ENCODE measurements around the gene DAB1.
"Not testable (repeated sequence)": the region's sequence is repeated elsewhere in the genome, so short reads cannot be mapped to it uniquely, and the experiment has no call there.

The DAB1 gene

DNA sequence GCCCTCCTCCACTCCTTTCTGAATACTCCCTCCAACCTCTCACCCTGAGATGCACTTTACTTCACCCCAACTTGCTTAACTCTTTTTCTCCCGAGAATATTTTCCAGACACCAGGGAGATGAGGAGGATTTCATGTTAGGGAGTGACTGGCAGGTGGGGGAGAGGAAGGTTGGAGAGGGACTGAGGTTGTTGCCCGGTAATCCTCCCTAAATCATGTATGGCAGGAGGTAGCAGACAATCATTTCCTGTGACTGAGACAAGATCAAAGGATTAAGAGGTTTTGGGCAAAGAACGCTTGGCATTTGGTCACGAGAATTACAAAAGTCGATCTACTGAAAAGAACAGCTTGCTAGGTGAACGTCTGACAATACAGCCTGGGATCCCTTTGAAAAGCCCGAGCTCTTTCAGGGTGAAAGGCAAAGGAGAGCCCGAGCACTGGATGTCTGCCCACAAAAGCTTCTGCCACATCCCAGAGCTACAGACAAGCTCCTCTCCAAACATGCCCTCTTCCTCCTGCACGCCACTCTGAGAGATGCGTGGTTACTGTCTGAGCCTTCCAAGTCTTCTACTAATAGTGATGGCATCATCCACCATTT, 154.1 kb downstream of the DAB1 start:
- no peak for DNase-seq

DNA sequence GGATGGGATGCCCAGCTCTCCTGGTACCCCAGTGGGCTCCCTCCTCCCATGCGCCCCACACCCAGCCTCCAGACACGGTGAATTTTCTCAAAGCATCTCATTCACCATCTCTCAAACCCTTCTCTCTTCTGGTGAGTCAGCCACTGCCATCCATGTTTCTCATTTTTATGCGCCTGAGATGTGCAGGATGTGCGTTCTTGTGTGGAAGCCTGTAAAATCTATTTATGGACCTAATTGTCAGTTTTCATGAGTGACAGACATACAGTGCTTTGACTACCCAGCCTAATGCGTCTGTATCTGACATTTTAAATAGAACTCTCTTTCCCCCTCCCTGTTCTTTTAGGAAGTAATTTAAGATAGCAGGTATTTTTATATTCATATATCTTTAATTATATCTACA, 158.8 kb downstream of the DAB1 start:
- no peak for DNase-seq

GRCh38 chr1:57262472-57262871, 161.4 kb downstream of the DAB1 start:
- DNase-seq: no peak

DNA sequence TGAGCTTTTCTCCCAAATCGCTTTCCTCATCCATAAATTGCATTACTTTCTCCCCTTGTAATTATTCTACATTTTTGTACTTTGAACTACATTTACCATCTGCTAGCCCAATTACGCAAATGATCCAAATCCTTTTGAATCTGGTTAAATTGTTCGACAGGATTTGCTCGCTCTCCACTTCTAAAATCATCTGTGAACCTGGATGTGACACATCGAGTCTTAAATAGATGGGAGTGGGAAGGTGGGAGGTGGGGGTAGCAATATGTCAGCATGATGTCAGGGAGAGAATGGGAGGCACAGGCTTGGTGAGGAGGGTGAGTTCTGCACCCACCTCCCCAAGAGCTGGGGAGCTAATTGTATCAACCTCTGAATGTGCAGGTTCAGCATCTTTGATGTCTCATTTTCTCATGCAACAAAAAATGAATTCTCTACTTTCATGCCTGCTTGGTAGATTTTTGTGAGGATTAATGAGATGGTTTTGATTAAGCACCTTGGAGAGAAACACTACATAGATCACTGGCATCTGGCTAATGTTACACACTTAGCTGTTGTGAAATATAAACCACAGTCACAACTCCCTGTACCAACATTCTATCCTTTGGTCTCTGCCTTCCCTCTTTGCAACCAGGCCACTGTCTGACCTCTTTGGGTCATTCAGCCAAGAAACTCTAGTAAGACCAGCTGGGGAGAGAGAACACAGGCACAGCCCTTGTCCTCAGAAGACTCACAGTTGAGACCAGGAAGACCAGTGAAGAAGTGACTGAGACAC, 165.1 kb downstream of the DAB1 start:
- DNase-seq: no peak

GRCh38 chr1:57255945-57256344, 167.9 kb downstream of the DAB1 start:
- no peak for DNase-seq

DNA sequence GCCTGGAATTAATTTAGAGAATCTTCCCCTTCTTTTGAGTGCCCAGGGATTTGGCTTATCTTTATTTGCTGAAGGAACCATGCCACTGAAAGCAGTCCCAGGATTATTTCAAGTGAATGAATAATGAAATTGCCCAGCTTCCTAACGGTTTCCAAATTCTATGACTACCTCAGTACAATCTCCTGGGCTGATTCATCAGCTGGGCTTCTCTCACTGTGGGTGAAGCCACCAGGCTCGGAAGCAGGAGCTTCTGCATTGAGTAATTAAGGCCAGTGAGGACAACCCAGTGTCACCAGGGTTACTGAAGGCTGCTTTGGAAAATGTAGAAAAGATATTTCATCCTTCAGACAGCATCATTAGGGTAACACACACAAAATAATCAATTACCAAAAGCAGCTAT, 169.8 kb downstream of the DAB1 start:
- no peak for DNase-seq

DNA sequence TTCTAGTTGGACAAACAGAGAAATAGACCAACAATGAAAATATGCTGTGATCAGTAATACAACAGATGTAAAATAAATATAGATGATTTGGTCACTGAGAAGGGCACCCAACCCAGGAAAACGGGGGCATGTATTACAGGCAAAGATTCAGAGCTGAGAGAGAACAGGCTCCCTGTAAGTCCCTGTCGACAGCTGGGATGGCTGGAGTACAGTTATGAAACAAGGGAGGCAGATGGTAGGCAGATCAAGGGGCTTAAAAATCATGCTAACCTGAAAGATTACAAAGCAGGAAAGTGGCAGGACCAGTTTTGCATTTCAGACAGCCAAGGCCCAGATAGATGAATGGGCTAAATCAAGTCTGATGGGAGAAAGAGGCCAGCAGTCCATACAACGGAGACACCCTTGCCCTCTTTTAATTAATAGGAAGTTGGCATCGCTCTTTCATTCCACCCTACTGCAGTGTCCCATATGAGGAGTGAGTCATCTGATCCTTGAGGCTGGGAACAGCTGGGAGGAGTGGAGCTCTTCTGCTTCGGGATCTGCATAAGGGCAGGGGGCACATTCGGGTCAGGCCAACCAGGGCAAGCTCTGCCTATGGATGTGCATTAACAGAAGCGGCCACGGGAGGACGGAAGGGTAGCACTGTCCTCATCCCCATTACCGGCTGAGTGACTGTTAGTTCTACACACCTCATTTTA, 171.1 kb downstream of the DAB1 start:
- DNase-seq: peak; percentile 39

GRCh38 chr1:57250021-57250420, 173.8 kb downstream of the DAB1 start:
- DNase-seq: no peak

DNA sequence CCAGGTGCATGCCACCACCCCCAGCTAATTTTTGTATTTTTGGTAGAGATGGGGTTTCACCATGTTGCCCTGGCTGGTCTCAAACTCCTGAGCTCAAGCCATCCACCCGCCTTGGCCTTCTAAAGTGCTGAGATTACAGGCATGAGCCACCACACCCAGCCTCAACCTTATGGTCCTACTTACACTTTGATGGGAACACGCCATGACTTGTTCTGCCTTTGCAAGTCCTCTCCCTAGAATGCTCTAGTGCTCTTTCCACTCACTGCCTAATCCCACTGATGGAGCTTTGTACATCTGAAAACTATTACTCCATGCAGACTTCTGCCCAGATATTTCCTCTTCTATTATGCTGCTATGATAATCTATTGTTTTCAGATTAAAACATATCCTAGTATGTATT, 174.3 kb downstream of the DAB1 start:
- DNase-seq: no peak

DNA sequence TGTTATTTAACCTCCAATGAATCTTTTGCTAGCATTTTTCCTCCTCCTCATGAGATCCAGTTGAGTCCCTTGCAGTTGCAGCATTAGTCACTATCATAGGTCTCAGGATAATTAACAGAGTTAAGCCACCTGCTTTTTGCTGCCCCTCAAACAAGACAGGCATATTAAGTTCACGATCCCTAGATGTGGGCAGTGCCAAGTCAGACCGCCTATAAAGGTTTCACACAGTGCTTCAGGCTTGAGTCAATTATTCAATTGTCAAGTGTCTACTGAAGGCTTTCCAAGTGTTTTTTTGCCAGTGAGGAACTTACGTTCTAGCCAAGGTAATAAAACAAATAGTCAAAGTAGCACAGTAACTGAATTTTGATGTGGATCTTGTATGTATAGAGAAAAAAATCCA, 175.0 kb downstream of the DAB1 start:
- DNase-seq: no peak

GRCh38 chr1:57238233-57238781, 185.6 kb downstream of the DAB1 start:
- peak; percentile 21 for DNase-seq

DNA sequence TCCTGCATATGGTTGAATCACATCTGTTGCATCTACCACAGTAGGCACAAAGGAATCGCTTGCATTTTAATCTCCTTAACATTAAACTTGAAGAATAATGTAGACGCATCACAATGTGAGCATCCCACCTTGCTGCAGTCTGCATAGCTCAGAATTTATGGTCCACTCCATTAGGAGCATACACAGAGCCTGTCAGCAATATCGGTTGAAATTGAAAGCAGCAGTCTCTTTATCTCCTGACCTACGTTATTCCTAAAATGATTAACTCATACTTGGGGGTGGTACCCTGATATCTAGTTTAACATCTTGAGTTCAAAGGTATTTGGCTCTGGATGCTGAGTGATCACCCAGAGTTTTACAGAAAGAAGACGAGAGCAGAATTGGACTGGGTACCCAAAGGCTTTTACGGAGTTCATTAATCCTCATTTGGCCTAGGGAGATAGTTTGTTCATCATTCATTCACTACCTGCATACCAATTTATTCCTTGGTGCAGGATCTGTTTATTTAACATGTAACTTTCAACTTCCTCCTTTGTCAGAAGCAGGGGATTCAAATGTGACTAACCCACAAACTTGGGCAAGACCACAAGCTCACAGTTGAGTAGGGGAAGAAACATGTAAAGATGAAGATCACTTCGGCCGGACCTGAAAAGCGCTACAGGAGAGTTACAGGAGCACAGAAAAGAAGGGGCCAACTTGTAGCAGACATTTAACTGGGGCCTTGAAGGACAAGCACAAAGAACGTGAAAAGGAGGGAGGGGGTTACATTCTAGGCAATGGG, 187.9 kb downstream of the DAB1 start:
- no peak for DNase-seq

- DNase-seq: no peak
These were observed 189.4 kb downstream of the DAB1 start for GRCh38 chr1:57234459-57234858.

- DNase-seq: peak; percentile 61
These were observed 191.4 kb downstream of the DAB1 start for GRCh38 chr1:57232500-57232899.

GRCh38 chr1:57229998-57230397, 193.9 kb downstream of the DAB1 start:
- DNase-seq: no peak

GRCh38 chr1:57229076-57229475, 194.8 kb downstream of the DAB1 start:
- DNase-seq: no peak

GRCh38 chr1:57222801-57223200, 201.1 kb downstream of the DAB1 start:
- DNase-seq: no peak

DNA sequence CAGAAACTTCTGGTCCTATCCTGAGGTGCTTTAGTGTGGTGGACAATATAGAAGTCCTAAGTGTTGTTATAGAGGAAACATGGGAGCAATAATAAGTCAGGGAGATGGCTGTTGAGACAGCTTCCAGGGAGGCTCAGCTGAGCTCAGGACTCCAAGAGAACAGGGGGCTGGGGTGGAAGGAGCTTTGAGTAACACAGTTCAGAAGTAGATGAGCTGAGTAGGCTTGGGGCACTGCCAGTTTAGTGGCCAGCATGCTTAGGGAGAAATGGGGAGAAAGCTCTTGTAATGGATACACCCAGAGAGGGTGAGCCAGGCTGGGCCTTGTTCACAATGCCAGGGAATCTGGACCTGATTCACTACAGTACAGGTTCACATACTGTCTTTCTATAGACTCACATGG, 201.6 kb downstream of the DAB1 start:
- DNase-seq: no peak

DNA sequence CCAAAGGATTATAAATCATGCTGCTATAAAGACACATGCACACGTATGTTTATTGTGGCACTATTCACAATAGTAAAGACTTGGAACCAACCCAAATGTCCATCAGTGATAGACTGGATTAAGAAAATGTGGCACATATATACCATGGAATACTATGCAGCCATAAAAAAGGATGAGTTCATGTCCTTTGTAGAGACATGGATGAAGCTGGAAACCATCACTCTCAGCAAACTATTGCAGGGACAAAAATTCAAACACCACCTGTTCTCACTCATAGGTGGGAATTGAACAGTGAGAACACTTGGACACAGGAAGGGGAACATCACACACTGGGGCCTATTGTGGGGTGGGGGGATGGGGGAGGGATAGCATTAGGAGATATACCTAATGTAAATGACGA, 203.0 kb downstream of the DAB1 start:
- DNase-seq: not testable (repeated sequence)

GRCh38 chr1:57218487-57219079, 205.3 kb downstream of the DAB1 start:
- no peak for DNase-seq

- DNase-seq: no peak
These were observed 206.0 kb downstream of the DAB1 start for GRCh38 chr1:57217905-57218304.

DNA sequence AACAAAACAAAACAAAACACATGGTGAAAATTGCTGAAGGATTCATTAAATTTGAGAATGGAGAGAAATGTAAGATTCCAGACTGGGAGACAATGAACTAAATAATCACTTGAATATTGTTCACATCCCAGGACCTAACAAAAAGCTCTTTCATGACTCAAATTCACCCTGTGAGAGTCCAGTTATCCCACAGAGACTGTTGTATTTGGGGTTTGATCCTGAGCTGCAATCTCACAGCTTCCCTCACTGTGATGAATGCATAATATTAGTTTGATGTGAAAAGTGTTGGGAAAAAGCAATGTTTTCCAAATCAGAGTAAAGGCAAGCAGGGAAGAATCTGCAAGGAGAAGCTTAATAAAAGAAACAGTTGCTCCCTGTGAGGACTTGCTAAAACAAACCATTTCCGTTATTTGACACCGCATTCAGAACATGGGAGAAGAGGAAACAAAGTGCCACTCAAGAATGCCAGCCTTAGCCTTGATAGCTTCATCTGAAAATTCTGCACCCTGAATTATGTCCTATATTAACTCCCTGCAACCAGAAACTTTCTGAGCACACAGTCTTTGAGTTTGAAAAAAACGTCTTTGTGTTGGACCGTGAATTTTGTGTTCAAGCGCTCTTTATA, 208.8 kb downstream of the DAB1 start:
- peak; percentile 22 for DNase-seq

Measured in DMS53 (cell line).